ENCODE measurements around the gene CD248. TPM values are rescaled to one million over a fixed set of nuclear protein-coding genes. Genes with fewer than 3 reads are reported as not detected.

Gene CD248
- total RNA-seq, 1 experiment from 2014 or later = 2.6 TPM

DNA sequence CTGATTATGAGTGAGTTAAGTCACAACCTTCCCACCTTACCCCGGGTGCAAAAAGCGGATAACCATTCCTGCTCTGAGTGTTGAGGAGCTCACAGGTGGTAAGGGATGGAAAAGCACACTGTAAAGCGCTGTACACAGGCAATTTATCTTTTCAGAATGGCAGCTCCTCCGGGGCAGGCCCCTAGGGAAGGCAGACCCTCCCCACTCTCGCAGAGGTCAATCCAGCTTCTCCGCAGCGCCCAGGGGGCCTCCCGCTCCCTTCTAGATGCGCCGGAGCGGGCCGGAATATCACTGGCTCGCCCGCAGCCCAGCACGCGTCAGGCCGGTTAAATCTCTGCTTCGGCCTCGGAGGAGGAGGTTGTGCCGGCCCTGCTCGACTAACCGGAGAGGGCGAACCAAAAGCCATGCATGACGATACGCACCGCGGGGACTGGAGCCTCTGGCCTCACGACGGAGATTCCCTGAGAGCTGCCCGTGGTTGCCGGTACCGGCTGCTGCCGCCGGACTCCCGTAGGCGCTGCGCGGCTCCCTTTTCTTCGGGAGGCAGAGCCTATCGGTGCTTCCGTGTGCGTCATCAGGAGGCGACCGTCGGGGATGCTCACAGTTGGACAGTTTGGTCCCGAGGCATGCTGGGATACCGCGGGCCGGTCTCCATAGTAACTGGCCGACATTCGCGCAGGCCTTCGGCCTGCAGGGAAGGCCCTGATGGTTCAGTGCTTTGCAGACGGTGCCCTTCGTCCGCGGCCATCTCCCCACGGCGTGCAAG, 27.9 kb upstream of the CD248 start, which contains the start of gene BRMS1:
BRMS1 (minus strand) TSS at position 555 of the 766 bp plus-strand sequence. CDS start 2,870 bp downstream, outside the sequence.
- Mint-ChIP-seq H3K27me3 (ENCODE audit: low read depth) (peaks cover 4% of the 10 kb centered on the region; the same call in 1 of the 2 replicates), H3K4me3 (peak within 1 kb of the TSS; percentile 96), H3K9me3 (no peaks in the 10 kb centered on the region), H3K27ac (peak within 1 kb of the TSS; percentile 95), H3K4me1 (peaks cover 26% of the 10 kb centered on the region), H3K36me3 (peaks cover 10% of the 10 kb centered on the region)
- CTCF ChIA-PET = interaction anchor here (0.6 to 2.9 kb wide), 11 partner anchors 9 to 107 kb away, joined by 3 to 20 read pairs (median 6); partner anchors contain the start of gene RIN1
- POLR2A ChIA-PET = interaction anchor here (0.6 to 1.6 kb wide), 4 partner anchors 9 to 32 kb away, joined by 3 to 6 read pairs (median 3); partner anchors contain the start of genes RIN1 and SLC29A2
- ATAC-seq (peak; percentile 53), DNase-seq (ENCODE audit: low spot score) (peak; percentile 98)
- peak; percentile 59; the same call in 1 of the 2 replicates for TF ChIP-seq FOXP1 (CRISPR knock-in tag; IDR thresholded peaks at IDR 0.05; ENCODE audit: borderline replicate concordance)
- TF ChIP-seq ZNF263 (CRISPR knock-in tag; IDR thresholded peaks at IDR 0.05; ENCODE audit: low read depth) = no peak
- no peak for TF ChIP-seq E2F4 (CRISPR knock-in tag; IDR thresholded peaks at IDR 0.05; ENCODE audit: borderline replicate concordance, low read depth)
- peak; percentile 85 for TF ChIP-seq SP1 (CRISPR knock-in tag; conservative IDR thresholded peaks at IDR 0.05)
- no peak for TF ChIP-seq GABPB1 (CRISPR knock-in tag; IDR thresholded peaks at IDR 0.05)
- TF ChIP-seq ZNF138 (CRISPR knock-in tag; conservative IDR thresholded peaks at IDR 0.05) = 0 out of 2 replicates have a peak, but pooled peaks have one; percentile 55
- peak; percentile 99 for TF ChIP-seq CREM (CRISPR knock-in tag; IDR thresholded peaks at IDR 0.05)
- TF ChIP-seq ERG (CRISPR knock-in tag; IDR thresholded peaks at IDR 0.05) = no peak
- no peak for TF ChIP-seq ATF6 (CRISPR knock-in tag; IDR thresholded peaks at IDR 0.05)
- no peak for TF ChIP-seq ZNF317 (CRISPR knock-in tag; IDR thresholded peaks at IDR 0.05; ENCODE audit: borderline replicate concordance, low read depth)
- TF ChIP-seq, protein P1, sequence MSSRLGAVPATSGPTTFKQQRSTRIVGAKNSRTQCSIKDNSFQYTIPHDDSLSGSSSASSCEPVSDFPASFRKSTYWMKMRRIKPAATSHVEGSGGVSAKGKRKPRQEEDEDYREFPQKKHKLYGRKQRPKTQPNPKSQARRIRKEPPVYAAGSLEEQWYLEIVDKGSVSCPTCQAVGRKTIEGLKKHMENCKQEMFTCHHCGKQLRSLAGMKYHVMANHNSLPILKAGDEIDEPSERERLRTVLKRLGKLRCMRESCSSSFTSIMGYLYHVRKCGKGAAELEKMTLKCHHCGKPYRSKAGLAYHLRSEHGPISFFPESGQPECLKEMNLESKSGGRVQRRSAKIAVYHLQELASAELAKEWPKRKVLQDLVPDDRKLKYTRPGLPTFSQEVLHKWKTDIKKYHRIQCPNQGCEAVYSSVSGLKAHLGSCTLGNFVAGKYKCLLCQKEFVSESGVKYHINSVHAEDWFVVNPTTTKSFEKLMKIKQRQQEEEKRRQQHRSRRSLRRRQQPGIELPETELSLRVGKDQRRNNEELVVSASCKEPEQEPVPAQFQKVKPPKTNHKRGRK (CRISPR knock-in tag; IDR thresholded peaks at IDR 0.05; ENCODE audit: borderline replicate concordance) = no peak
- TF ChIP-seq GRHL2 (CRISPR knock-in tag; IDR thresholded peaks at IDR 0.05; ENCODE audit: insufficient replicate concordance, severe bottlenecking) = no peak
- TF ChIP-seq, protein P2, sequence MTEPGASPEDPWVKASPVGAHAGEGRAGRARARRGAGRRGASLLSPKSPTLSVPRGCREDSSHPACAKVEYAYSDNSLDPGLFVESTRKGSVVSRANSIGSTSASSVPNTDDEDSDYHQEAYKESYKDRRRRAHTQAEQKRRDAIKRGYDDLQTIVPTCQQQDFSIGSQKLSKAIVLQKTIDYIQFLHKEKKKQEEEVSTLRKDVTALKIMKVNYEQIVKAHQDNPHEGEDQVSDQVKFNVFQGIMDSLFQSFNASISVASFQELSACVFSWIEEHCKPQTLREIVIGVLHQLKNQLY (CRISPR knock-in tag; IDR thresholded peaks at IDR 0.05) = no peak
- no peak for TF ChIP-seq ESRRA (CRISPR knock-in tag; IDR thresholded peaks at IDR 0.05; ENCODE audit: borderline replicate concordance)
- TF ChIP-seq HMGA2 (CRISPR knock-in tag; IDR thresholded peaks at IDR 0.05) = no peak
- 0 out of 2 replicates have a peak, but pooled peaks have one; percentile 9 for TF ChIP-seq NFE2L1 (CRISPR knock-in tag; IDR thresholded peaks at IDR 0.05)
- TF ChIP-seq ZBTB21 (CRISPR knock-in tag; IDR thresholded peaks at IDR 0.05; ENCODE audit: borderline replicate concordance) = 0 out of 2 replicates have a peak, but pooled peaks have one; percentile 74
- TF ChIP-seq, protein P3, sequence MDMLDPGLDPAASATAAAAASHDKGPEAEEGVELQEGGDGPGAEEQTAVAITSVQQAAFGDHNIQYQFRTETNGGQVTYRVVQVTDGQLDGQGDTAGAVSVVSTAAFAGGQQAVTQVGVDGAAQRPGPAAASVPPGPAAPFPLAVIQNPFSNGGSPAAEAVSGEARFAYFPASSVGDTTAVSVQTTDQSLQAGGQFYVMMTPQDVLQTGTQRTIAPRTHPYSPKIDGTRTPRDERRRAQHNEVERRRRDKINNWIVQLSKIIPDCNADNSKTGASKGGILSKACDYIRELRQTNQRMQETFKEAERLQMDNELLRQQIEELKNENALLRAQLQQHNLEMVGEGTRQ (CRISPR knock-in tag; IDR thresholded peaks at IDR 0.05) = no peak
- TF ChIP-seq ETV6 (CRISPR knock-in tag; IDR thresholded peaks at IDR 0.05) = no peak; the same call in 1 of the 2 replicates
- TF ChIP-seq TEAD4 (CRISPR knock-in tag; IDR thresholded peaks at IDR 0.05) = no peak
- TF ChIP-seq RORB (CRISPR knock-in tag; IDR thresholded peaks at IDR 0.05) = no peak
- TF ChIP-seq PREB (CRISPR knock-in tag; IDR thresholded peaks at IDR 0.05; ENCODE audit: borderline replicate concordance) = no peak
- peak; percentile 82; the same call in 1 of the 2 replicates for TF ChIP-seq CREB1 (CRISPR knock-in tag; IDR thresholded peaks at IDR 0.05)
- no peak for TF ChIP-seq FOXJ3 (CRISPR knock-in tag; IDR thresholded peaks at IDR 0.05; ENCODE audit: borderline replicate concordance)
- no peak for TF ChIP-seq JAZF1 (CRISPR knock-in tag; IDR thresholded peaks at IDR 0.05)
- TF ChIP-seq, protein P4, sequence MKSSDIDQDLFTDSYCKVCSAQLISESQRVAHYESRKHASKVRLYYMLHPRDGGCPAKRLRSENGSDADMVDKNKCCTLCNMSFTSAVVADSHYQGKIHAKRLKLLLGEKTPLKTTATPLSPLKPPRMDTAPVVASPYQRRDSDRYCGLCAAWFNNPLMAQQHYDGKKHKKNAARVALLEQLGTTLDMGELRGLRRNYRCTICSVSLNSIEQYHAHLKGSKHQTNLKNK (CRISPR knock-in tag; IDR thresholded peaks at IDR 0.05) = no peak
- TF ChIP-seq ZNF416 (CRISPR knock-in tag; IDR thresholded peaks at IDR 0.05) = 0 out of 2 replicates have a peak, but pooled peaks have one; percentile 55
